Rectal smooth muscle tissue (tissue), 1 donor: ENCODE data around the gene HDC.

Experiments
- H3K27ac ChIP-seq: one replicate; pipeline ENCODE4 v1.7.0; 2013; ENCODE audit warnings: low read depth, low read length, inconsistent platforms
- H3K27me3 ChIP-seq: one replicate; pipeline ENCODE4 v1.7.0; 2013; ENCODE audit warnings: low read length; ENCODE audit not compliant: control insufficient read depth, insufficient read depth
- H3K36me3 ChIP-seq: one replicate; pipeline ENCODE4 v1.7.0; 2013; ENCODE audit warnings: low read length; ENCODE audit not compliant: control insufficient read depth, insufficient read depth
- H3K4me1 ChIP-seq: one replicate; pipeline ENCODE4 v1.7.0; 2013; ENCODE audit warnings: low read length; ENCODE audit not compliant: control insufficient read depth, insufficient read depth
- H3K4me3 ChIP-seq: one replicate; pipeline ENCODE4 v1.7.0; 2013; ENCODE audit warnings: low read length
- H3K9ac ChIP-seq: one replicate; pipeline ENCODE4 v1.7.0; 2013; ENCODE audit warnings: low read length

Gene HDC

GRCh38 chr15:50265620-50266019 is at the start of gene HDC:
TSS of gene HDC (minus strand) at chr15:50265726. CDS start at chr15:50265623, 103 bp downstream.
- no peaks in the 10 kb centered on the region for H3K4me1 ChIP-seq
- no peaks in the 10 kb centered on the region for H3K27me3 ChIP-seq
- H3K36me3 ChIP-seq: no peaks in the 10 kb centered on the region
- no peak within 1 kb of the TSS for H3K27ac ChIP-seq
- H3K9ac ChIP-seq: no peak within 1 kb of the TSS
- no peak within 1 kb of the TSS for H3K4me3 ChIP-seq

- Histone ChIP-seq H3K27ac (no peak overlapping the region), H3K4me3 (no peak overlapping the region), H3K36me3 (no peaks in the 10 kb centered on the region), H3K9ac (no peak overlapping the region), H3K27me3 (no peaks in the 10 kb centered on the region), H3K4me1 (no peaks in the 10 kb centered on the region)
Measured at GRCh38 chr15:50312636-50313035, 47.1 kb upstream of the HDC start.

- no peak overlapping the region for H3K27ac ChIP-seq
- no peak overlapping the region for H3K9ac ChIP-seq
- no peaks in the 10 kb centered on the region for H3K4me1 ChIP-seq
Measured at GRCh38 chr15:50307799-50308198, 42.3 kb upstream of the HDC start.

GRCh38 chr15:50304836-50305235 is 39.3 kb upstream of the HDC start:
- Histone ChIP-seq H3K27me3 (no peaks in the 10 kb centered on the region), H3K27ac (no peak overlapping the region), H3K4me3 (no peak overlapping the region), H3K9ac (no peak overlapping the region), H3K4me1 (no peaks in the 10 kb centered on the region), H3K36me3 (no peaks in the 10 kb centered on the region)

More at GRCh38 chr15:50307799-50308198, 42.3 kb upstream of the HDC start:
- no peak overlapping the region for H3K4me3 ChIP-seq
- H3K27me3 ChIP-seq: no peaks in the 10 kb centered on the region
- H3K36me3 ChIP-seq: no peaks in the 10 kb centered on the region

- Histone ChIP-seq H3K4me3 (no peak overlapping the region), H3K4me1 (no peaks in the 10 kb centered on the region), H3K9ac (no peak overlapping the region), H3K36me3 (no peaks in the 10 kb centered on the region), H3K27ac (no peak overlapping the region), H3K27me3 (no peaks in the 10 kb centered on the region)
Measured at GRCh38 chr15:50302581-50302980, 37.1 kb upstream of the HDC start.

GRCh38 chr15:50298340-50298739 is 32.8 kb upstream of the HDC start:
- no peak overlapping the region for H3K9ac ChIP-seq
- no peak overlapping the region for H3K4me3 ChIP-seq
- no peaks in the 10 kb centered on the region for H3K36me3 ChIP-seq
- H3K4me1 ChIP-seq: no peaks in the 10 kb centered on the region
- no peak overlapping the region for H3K27ac ChIP-seq
- no peaks in the 10 kb centered on the region for H3K27me3 ChIP-seq

- no peaks in the 10 kb centered on the region for H3K36me3 ChIP-seq
- no peak overlapping the region for H3K27ac ChIP-seq
Measured at GRCh38 chr15:50295966-50296365, 30.4 kb upstream of the HDC start.

GRCh38 chr15:50289749-50290148 is 24.2 kb upstream of the HDC start:
- peaks cover 4% of the 10 kb centered on the region for H3K36me3 ChIP-seq
- no peaks in the 10 kb centered on the region for H3K4me1 ChIP-seq
- H3K27me3 ChIP-seq: no peaks in the 10 kb centered on the region
- no peak overlapping the region for H3K4me3 ChIP-seq
- no peak overlapping the region for H3K9ac ChIP-seq
- no peak overlapping the region for H3K27ac ChIP-seq

More at GRCh38 chr15:50295966-50296365, 30.4 kb upstream of the HDC start:
- H3K4me1 ChIP-seq: no peaks in the 10 kb centered on the region
- H3K27me3 ChIP-seq: no peaks in the 10 kb centered on the region
- H3K9ac ChIP-seq: no peak overlapping the region
- H3K4me3 ChIP-seq: no peak overlapping the region

- Histone ChIP-seq H3K4me3 (no peak overlapping the region), H3K9ac (no peak overlapping the region), H3K27ac (no peak overlapping the region), H3K27me3 (no peaks in the 10 kb centered on the region), H3K36me3 (peaks cover 4% of the 10 kb centered on the region), H3K4me1 (no peaks in the 10 kb centered on the region)
Measured at GRCh38 chr15:50287324-50288116, 22.0 kb upstream of the HDC start.

GRCh38 chr15:50281427-50281826 is 15.9 kb upstream of the HDC start:
- no peak overlapping the region for H3K27ac ChIP-seq
- H3K4me3 ChIP-seq: no peak overlapping the region
- H3K27me3 ChIP-seq: no peaks in the 10 kb centered on the region
- no peaks in the 10 kb centered on the region for H3K4me1 ChIP-seq
- H3K36me3 ChIP-seq: no peaks in the 10 kb centered on the region
- H3K9ac ChIP-seq: no peak overlapping the region

GRCh38 chr15:50280271-50280670 is 14.7 kb upstream of the HDC start:
- no peaks in the 10 kb centered on the region for H3K36me3 ChIP-seq
- H3K4me3 ChIP-seq: no peak overlapping the region
- H3K9ac ChIP-seq: no peak overlapping the region
- H3K27ac ChIP-seq: no peak overlapping the region
- H3K4me1 ChIP-seq: no peaks in the 10 kb centered on the region
- H3K27me3 ChIP-seq: no peaks in the 10 kb centered on the region

GRCh38 chr15:50278496-50278895 is 13.0 kb upstream of the HDC start:
- Histone ChIP-seq H3K4me3 (no peak overlapping the region), H3K4me1 (no peaks in the 10 kb centered on the region), H3K27ac (no peak overlapping the region), H3K27me3 (no peaks in the 10 kb centered on the region), H3K36me3 (no peaks in the 10 kb centered on the region), H3K9ac (no peak overlapping the region)

- Histone ChIP-seq H3K27ac (no peak overlapping the region), H3K4me1 (no peaks in the 10 kb centered on the region)
Measured at GRCh38 chr15:50277370-50277769, 11.8 kb upstream of the HDC start.

More at GRCh38 chr15:50277370-50277769, 11.8 kb upstream of the HDC start:
- H3K4me3 ChIP-seq: no peak overlapping the region
- no peaks in the 10 kb centered on the region for H3K27me3 ChIP-seq
- no peaks in the 10 kb centered on the region for H3K36me3 ChIP-seq
- no peak overlapping the region for H3K9ac ChIP-seq
